RWPE2 (cell line): ENCODE data around the gene CD300LB.
"Not testable (repeated sequence)": the region's sequence is repeated elsewhere in the genome, so short reads cannot be mapped to it uniquely, and the experiment has no call there.

Source experiments
- ATAC-seq: fragments of 200-7000 bp; cut with Tn5 transposase; 3 replicates; pipeline ENCODE4 v1.9.1; 2021; ENCODE audit warnings: low read depth
- DNase-seq: peaks from one replicate; pipeline ENCODE4 v3.0.0-alpha.2; 2020; ENCODE audit warnings: low spot score
- H3K27ac ChIP-seq: fragments of 450-650 bp; 2 replicates; pipeline ENCODE4 v1.5.1; 2017; ENCODE audit warnings: mild to moderate bottlenecking; ENCODE audit not compliant: poor library complexity, severe bottlenecking
- H3K27me3 ChIP-seq: fragments of 250-450 bp; sonication (Bioruptor Pico); 2 replicates; pipeline ENCODE4 v1.5.1; 2021; ENCODE audit warnings: mild to moderate bottlenecking, moderate library complexity; ENCODE audit not compliant: insufficient read depth, poor library complexity, severe bottlenecking
- H3K36me3 ChIP-seq: fragments of 250-450 bp; sonication (Bioruptor Pico); 2 replicates; pipeline ENCODE4 v1.5.1; 2020; ENCODE audit warnings: low read depth, mild to moderate bottlenecking, moderate library complexity
- H3K4me1 ChIP-seq: fragments of 250-450 bp; sonication (Bioruptor Pico); 2 replicates; pipeline ENCODE4 v1.5.1; 2021; ENCODE audit warnings: mild to moderate bottlenecking, moderate library complexity; ENCODE audit not compliant: insufficient read depth, poor library complexity, severe bottlenecking
- H3K4me3 ChIP-seq: fragments of 250-450 bp; sonication (Bioruptor Pico); 2 replicates; pipeline ENCODE4 v1.5.1; 2021; ENCODE audit warnings: mild to moderate bottlenecking, moderate library complexity; ENCODE audit not compliant: severe bottlenecking
- H3K9me3 ChIP-seq: fragments of 250-450 bp; sonication (Bioruptor Pico); 2 replicates; pipeline ENCODE4 v1.5.1; 2021; ENCODE audit warnings: mild to moderate bottlenecking, moderate library complexity; ENCODE audit not compliant: severe bottlenecking
- TF ChIP-seq, protein P1 (sequence below): fragments of 450-650 bp; IDR thresholded peaks from one replicate; pipeline ENCODE4 v1.5.1; 2017; ENCODE audit warnings: mild to moderate bottlenecking, moderate library complexity; ENCODE audit not compliant: poor library complexity, severe bottlenecking

CD300LB gene

DNA sequence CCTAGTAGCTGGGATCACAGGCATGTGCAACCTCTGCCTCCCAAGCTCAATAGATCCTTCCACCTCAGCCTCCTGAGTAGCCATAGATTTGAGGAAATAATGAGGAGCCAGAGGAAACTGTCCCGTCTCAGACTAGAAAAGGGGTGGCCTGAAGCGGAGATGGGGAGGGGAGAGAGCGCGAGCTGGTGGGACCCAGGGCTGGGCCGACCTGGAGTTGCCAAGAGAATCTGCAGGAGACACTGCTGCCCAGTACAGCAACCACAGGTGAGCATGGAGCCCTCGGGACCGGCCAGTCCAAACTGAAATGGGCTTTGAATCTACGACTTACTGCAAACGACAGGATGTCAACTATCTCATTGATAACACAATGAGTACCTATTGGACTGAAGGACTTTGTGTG, 40.6 kb downstream of the CD300LB start:
- H3K36me3 ChIP-seq: no peaks in the 10 kb centered on the region
- DNase-seq (no peak), ATAC-seq (no peak)
- H3K9me3 ChIP-seq: no peaks in the 10 kb centered on the region
- peaks cover 3% of the 10 kb centered on the region for H3K27me3 ChIP-seq
- TF ChIP-seq, protein P1, sequence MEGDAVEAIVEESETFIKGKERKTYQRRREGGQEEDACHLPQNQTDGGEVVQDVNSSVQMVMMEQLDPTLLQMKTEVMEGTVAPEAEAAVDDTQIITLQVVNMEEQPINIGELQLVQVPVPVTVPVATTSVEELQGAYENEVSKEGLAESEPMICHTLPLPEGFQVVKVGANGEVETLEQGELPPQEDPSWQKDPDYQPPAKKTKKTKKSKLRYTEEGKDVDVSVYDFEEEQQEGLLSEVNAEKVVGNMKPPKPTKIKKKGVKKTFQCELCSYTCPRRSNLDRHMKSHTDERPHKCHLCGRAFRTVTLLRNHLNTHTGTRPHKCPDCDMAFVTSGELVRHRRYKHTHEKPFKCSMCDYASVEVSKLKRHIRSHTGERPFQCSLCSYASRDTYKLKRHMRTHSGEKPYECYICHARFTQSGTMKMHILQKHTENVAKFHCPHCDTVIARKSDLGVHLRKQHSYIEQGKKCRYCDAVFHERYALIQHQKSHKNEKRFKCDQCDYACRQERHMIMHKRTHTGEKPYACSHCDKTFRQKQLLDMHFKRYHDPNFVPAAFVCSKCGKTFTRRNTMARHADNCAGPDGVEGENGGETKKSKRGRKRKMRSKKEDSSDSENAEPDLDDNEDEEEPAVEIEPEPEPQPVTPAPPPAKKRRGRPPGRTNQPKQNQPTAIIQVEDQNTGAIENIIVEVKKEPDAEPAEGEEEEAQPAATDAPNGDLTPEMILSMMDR: no peak
- H3K4me3 ChIP-seq: no peak overlapping the region
- no peak overlapping the region for H3K27ac ChIP-seq
- H3K4me1 ChIP-seq: no peaks in the 10 kb centered on the region

DNA sequence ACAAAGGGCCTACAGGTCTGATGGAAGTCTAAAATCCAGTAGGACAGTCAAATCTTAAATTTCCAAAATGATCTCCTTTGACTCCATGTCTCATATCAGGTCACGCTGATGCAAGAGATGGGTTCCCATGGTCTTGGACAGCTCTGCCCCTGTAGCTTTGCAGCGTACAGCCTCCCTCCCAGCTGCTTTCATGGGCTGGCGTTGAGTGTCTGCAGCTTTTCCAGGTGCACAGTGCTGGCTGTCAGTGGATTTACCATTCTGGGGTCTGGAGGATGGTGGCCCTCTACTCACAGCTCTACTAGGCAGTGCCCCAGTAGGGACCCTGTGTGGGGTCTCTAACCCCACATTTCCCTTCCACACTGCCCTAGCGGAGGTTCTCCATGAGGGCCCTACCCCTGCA, 43.0 kb downstream of the CD300LB start:
- H3K4me3 ChIP-seq, H3K36me3 ChIP-seq: not testable (repeated sequence)

DNA sequence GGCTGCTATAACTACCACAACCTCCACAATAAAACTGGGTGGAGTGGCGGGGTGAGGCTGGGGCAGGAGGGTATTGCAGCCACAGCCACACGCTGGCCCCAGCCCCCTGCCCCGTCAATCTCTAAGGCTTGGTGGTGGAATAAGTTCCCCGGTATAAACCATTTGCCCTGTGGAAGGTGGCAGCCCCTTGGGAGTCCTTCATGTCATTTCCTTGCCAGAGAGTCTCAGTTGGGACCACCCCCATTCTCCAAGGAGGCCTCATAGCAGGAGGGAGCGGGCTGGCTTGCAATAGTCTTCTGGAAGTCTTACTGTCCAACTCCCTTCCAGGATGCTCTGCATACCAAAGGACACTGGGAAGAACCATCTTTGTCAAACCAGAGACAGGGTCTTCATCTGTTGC, 45.4 kb downstream of the CD300LB start:
- H3K4me3 ChIP-seq: no peak overlapping the region
- TF ChIP-seq, protein P1: no peak
- H3K9me3 ChIP-seq: no peaks in the 10 kb centered on the region
- no peak for ATAC-seq
- H3K27me3 ChIP-seq: peaks cover 6% of the 10 kb centered on the region
- no peak for DNase-seq
- no peak overlapping the region for H3K27ac ChIP-seq
- H3K36me3 ChIP-seq: no peaks in the 10 kb centered on the region
- no peaks in the 10 kb centered on the region for H3K4me1 ChIP-seq

More for the DNA sequence above, 43.0 kb downstream of the CD300LB start:
- H3K27ac ChIP-seq, H3K9me3 ChIP-seq, H3K27me3 ChIP-seq, ATAC-seq, H3K4me1 ChIP-seq, DNase-seq: not testable (repeated sequence)

DNA sequence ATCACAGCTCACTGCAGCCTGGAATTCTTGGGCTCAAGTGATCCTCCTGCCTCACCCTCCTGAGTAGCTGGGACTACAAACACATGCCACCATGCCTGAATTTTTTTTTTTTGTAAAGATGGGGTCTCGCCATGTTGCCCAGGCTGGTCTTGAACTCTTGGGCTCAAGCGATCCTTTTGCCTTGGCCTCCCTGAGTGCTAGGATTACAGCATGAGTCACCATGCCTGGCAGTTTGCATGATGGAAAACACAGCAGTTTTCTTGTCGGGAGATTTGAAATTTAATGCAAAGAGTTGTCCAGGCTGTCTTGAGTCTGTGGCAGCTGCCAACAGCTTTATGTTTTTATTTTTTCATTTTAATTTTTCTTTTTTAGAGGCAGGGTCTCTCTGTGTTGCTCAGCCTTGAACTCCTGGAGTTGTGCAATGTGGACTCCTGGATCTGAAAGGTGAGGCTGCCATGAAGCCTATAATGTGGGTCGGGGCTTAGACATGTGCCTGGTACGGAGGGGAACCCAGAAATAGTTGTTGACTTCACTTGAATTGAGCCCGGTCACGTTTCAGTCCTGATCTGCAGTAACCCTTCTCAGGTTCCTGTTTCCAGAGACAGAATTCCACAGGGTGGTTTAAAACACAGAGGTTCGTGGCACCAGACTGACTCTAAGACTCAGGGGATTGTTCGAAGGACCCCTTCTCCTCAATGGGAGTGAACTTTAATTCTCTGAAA, 46.1 kb downstream of the CD300LB start:
- Histone ChIP-seq H3K27ac (no peak overlapping the region), H3K9me3 (no peaks in the 10 kb centered on the region), H3K4me1 (no peaks in the 10 kb centered on the region), H3K4me3 (no peak overlapping the region), H3K36me3 (no peaks in the 10 kb centered on the region), H3K27me3 (peaks cover 6% of the 10 kb centered on the region)
- ATAC-seq (no peak), DNase-seq (no peak)
- TF ChIP-seq, protein P1: no peak

DNA sequence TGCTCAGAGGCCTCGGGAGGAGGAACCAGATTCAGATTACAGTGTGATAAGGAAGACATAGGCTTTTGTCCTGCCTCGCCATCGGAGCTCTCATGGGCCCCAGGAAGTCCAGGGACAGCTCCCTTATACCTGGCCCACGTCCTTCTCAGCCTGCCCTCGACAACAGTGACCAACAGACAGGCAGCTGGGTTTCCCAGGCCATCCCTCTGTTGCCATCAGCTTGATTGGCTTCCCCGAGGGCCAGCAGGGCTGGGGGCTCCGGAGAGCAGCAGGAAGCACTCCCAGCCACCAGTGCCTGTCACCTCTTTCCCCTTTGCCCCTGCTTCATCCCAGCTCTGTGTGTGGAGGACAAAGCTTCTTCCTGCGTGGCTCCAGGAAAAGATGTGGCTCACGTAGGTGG, 47.2 kb downstream of the CD300LB start:
- Histone ChIP-seq H3K9me3 (no peaks in the 10 kb centered on the region), H3K27ac (no peak overlapping the region), H3K27me3 (peaks cover 6% of the 10 kb centered on the region), H3K4me3 (no peak overlapping the region), H3K36me3 (no peaks in the 10 kb centered on the region), H3K4me1 (no peaks in the 10 kb centered on the region)
- ATAC-seq (no peak), DNase-seq (no peak)
- TF ChIP-seq, protein P1: no peak
